Measurements from ENCODE around the gene GDI1.
A peak's percentile ranks its signal among the peaks of the same experiment; 100 is the strongest.

Gene GDI1

DNA sequence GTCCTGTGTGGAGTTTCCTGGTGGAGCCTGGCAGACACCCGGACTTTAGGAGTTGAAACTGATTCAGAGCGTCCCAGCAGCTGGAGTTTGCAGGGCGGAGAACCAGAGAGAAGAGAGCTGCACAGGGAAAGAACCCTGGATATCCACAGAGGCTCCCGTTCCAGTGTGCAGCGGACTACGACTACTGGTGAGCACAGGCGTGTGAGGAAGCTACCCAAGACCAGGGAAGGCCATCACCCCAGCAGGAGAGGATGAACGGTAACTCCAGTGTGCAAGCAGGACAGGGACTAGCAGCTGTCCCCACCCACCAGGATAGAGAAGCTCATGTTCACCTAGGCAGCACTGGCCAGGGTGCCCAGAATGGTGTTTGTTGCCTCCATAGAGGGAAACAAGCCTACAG, 39.9 kb downstream of the GDI1 start:
- Histone ChIP-seq H3K36me3 (ENCODE audit: control insufficient read depth, insufficient read depth, low read length) (no peaks in the 10 kb centered on the region), H3K27me3 (replicated peaks; ENCODE audit: control insufficient read depth, insufficient read depth, low read length) (no peaks in the 10 kb centered on the region), H3K4me3 (replicated peaks; ENCODE audit: low read depth, low read length) (no peak overlapping the region)
- no peak for DNase-seq (ENCODE audit: extremely low read depth, insufficient read length)
- TF ChIP-seq, protein P1, sequence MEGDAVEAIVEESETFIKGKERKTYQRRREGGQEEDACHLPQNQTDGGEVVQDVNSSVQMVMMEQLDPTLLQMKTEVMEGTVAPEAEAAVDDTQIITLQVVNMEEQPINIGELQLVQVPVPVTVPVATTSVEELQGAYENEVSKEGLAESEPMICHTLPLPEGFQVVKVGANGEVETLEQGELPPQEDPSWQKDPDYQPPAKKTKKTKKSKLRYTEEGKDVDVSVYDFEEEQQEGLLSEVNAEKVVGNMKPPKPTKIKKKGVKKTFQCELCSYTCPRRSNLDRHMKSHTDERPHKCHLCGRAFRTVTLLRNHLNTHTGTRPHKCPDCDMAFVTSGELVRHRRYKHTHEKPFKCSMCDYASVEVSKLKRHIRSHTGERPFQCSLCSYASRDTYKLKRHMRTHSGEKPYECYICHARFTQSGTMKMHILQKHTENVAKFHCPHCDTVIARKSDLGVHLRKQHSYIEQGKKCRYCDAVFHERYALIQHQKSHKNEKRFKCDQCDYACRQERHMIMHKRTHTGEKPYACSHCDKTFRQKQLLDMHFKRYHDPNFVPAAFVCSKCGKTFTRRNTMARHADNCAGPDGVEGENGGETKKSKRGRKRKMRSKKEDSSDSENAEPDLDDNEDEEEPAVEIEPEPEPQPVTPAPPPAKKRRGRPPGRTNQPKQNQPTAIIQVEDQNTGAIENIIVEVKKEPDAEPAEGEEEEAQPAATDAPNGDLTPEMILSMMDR (IDR thresholded peaks at IDR 0.05; ENCODE audit: insufficient read depth, low read length, poor library complexity, severe bottlenecking), result no peak

DNA sequence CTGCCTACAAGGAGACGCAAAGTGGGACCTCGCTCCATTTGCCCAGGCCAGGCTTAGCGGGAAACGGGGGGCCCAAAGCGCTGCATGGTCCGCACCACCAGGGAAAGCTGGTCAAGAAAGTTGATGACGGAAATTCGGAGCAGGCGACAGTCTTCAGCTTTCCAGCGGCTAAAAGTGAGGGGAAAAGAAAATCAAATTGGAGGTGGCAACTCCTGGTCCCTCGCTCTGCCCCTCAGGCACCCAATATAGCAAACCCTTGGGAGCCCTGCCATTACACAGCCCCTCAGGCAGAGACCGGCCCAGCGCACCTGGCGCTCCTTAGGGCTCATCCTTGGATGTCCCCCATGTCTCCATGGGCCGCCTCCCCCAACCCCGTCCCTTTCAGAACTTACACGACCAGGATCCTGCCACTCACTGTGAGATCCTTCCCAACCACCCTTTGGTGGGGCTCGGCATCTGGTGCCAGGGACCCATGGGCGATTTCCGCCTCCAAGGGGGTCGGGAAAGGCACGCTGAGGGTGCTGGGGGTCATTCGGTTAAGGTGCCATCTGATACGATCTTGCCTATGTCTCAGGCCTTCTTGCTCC, 41.0 kb downstream of the GDI1 start:
- Histone ChIP-seq H3K4me3 (replicated peaks; ENCODE audit: low read depth, low read length) (peak overlapping the region; percentile 64), H3K36me3 (ENCODE audit: control insufficient read depth, insufficient read depth, low read length) (no peaks in the 10 kb centered on the region), H3K27me3 (replicated peaks; ENCODE audit: control insufficient read depth, insufficient read depth, low read length) (no peaks in the 10 kb centered on the region)
- no peak for DNase-seq (ENCODE audit: extremely low read depth, insufficient read length)
- TF ChIP-seq, protein P1 (IDR thresholded peaks at IDR 0.05; ENCODE audit: insufficient read depth, low read length, poor library complexity, severe bottlenecking), result no peak

DNA sequence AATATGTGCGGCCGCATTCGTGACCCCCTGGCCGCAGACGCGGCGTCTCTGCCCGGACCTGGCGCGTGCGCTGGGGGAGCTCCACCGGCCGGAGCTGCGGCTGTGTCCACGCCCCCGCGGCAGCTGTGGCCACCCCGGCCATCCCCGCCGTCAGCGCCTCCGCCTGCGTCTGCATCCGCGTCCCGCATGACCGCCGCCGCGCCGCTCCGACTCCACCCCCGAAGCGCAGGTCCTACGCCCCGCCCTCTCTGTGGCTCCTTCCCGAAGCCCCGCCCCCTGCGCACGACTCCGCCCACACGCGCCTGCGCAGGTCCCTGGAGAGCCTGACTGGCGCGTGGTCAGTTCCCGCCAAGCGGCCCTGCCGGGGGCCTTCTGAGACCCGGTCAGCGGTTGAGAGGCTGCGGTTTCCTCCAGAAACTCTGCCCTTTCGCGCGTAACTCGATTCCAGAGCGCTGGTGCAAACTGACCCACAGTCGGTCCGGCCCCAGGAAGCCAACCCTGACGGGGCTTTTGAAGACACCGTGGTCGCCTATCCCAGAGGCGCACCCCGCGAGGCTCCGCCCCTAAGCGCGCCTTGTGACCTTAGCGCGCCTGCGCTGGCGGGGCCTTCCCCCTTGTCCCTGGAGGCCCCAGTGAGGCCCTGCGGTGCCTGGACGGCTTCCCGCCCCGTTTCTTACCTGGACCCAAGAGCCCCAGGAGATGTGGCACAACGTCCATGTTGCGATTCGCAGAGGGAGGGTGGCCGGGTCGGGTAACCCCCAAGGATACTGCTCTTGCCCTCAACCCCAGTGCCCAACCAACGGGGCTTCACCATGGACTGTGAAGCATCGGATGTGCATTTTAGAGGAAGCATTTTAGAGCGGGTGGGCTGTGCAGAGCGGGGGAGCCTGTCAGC, 42.0 kb downstream of the GDI1 start, which contains the start of gene LAGE3:
Gene LAGE3, minus strand, starts transcription at position 554 of the 895 bp plus-strand sequence. Its CDS starts 366 bp downstream, at position 188.
- DNase-seq (ENCODE audit: extremely low read depth, insufficient read length), result peak; percentile 94
- Histone ChIP-seq H3K4me3 (replicated peaks; ENCODE audit: low read depth, low read length) (peak within 1 kb of the TSS; percentile 64), H3K36me3 (ENCODE audit: control insufficient read depth, insufficient read depth, low read length) (no peaks in the 10 kb centered on the region), H3K27me3 (replicated peaks; ENCODE audit: control insufficient read depth, insufficient read depth, low read length) (no peaks in the 10 kb centered on the region)
- TF ChIP-seq, protein P1 (IDR thresholded peaks at IDR 0.05; ENCODE audit: insufficient read depth, low read length, poor library complexity, severe bottlenecking), result no peak

DNA sequence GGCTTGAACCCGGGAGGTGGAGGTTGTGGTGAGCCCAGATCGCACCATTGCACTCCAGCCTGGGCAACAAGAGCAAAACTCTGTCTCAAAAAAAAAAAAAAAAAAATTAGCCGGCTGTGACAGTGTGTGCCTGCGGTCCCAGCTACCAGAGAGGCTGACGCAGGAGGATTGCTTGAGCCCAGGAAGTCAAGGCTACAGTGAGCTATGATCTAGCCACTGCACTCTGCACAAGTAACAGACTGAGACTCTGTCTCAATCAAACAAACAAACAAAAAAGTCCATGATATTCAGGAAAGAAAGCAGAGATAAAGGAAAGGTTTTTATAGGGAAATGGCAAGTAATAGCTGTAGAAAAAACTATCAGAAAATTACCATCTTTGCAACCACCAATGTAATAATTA, 44.2 kb downstream of the GDI1 start:
- no peak for DNase-seq (ENCODE audit: extremely low read depth, insufficient read length)
- Histone ChIP-seq H3K36me3 (ENCODE audit: control insufficient read depth, insufficient read depth, low read length) (peaks cover 4% of the 10 kb centered on the region), H3K27me3 (replicated peaks; ENCODE audit: control insufficient read depth, insufficient read depth, low read length) (no peaks in the 10 kb centered on the region), H3K4me3 (replicated peaks; ENCODE audit: low read depth, low read length) (no peak overlapping the region)
- TF ChIP-seq, protein P1 (IDR thresholded peaks at IDR 0.05; ENCODE audit: insufficient read depth, low read length, poor library complexity, severe bottlenecking), result no peak

DNA sequence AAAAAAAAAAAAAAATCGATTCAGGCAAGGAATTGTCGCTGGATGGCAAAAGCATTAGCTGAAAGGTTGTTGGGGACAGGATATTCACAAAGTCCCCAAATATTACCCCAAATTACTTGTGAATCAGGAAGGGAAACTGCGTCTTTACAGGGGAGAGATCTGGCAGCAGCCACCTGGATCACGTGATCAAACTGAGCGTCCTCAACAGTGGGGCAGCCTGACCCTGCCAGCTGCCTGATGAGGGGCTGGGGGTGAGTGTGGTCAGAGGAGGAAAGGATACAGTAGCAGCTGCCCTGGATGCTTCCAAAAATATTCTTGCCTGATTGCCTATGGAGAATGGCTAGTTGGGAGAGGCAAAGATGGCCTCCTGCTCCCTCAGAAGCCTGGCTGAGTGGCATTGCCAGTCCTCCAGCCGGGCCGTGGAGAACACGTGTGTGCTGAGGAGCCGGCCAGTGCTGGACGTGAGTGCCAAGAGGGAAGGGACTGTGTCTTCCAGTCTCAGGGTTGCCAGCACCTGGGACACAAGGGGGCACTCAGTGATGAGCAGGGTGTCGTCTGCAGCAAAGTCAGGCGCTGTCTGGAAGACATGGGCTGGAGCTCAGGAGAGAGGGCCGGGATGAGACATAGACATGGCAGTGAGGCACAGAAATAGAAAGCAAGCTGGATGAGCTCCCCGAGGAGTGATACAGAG, 45.1 kb downstream of the GDI1 start:
- TF ChIP-seq, protein P1 (IDR thresholded peaks at IDR 0.05; ENCODE audit: insufficient read depth, low read length, poor library complexity, severe bottlenecking), result no peak
- no peaks in the 10 kb centered on the region for H3K27me3 ChIP-seq (replicated peaks; ENCODE audit: control insufficient read depth, insufficient read depth, low read length)
- H3K36me3 ChIP-seq (ENCODE audit: control insufficient read depth, insufficient read depth, low read length), result peaks cover 4% of the 10 kb centered on the region
- DNase-seq (ENCODE audit: extremely low read depth, insufficient read length), result no peak
- no peak overlapping the region for H3K4me3 ChIP-seq (replicated peaks; ENCODE audit: low read depth, low read length)
